NCI-H1436 treated with DMSO at 0.1 percent for 48 hours (cell line): ENCODE results near the gene ANO2.

Source experiments
- DNase-seq: peaks from one replicate; lab custom pipeline; 2025; lab: John Stamatoyannopoulos, UW

The ANO2 gene

GRCh38 chr12:5777451-5777850 lies 167.6 kb downstream of the ANO2 start:
- no peak for DNase-seq

DNA sequence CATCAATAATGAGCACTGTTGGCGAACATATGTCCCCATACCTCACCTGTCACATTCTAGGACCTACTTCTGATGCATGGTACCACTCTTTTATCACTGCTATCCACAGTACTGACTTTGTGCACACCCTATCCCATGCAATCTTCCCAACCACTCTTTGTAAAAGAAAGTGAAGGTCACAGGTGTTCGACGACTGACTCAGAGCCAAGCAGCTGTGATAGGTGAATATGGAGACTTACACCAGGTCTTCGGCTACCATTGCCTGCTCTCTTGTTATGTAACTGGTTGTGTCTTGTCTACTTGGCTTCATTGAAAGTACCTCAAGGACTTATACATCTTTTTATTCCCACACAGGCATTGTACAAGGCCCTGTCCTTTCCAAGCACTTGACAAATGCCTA lies 169.0 kb downstream of the ANO2 start:
- no peak for DNase-seq

- no peak for DNase-seq
Observed at GRCh38 chr12:5773550-5773949, 171.5 kb downstream of the ANO2 start.

DNA sequence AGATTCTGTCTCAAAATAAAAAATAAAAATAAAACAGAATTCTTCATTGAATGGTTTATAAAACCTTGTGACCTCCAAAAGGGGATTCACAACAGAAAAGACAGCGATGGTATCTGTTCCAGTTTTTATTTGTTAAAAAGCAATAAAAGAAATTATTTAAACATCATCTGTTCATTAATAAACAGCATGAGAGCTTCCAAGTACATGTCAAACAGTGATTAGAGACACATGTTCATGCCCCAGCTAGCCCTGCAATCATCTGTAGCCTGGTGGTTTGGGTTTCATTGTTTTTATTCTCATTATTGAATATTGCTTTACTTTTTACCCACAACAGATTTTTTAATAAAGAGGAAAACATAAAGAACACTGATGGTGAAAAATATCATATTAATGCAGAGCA lies 173.3 kb downstream of the ANO2 start:
- DNase-seq, result no peak

- DNase-seq, result no peak
Observed at GRCh38 chr12:5770727-5771126, 174.3 kb downstream of the ANO2 start.

DNA sequence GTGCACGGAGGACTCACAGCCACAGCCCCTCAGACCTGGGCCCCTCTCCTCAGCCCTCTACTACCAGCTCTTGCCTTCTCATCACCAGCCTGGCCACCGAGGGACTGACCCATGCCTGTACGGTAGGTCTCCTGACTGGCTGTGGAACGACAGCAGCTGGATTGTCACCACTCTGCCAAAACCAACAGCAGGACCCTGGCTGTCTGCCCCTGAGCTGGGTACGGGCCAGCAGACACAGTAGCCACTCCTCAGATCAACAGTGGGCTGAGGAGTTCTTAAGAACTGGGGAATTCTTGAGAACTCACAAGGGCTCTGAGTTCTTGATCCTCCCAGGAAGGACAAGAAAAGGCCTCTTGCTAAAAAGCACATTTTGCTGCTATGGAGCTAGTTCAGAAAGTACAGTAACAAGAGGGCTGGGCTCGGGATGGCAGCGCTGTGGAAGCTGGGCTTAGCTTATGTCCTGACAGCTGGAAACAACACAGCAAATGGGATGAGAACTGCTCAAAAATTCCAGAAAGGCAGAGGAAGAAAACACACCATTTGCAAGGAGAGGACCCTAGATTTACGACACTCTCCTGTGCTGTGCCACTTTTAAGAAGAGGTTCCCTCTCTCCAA lies 176.4 kb downstream of the ANO2 start:
- no peak for DNase-seq

DNA sequence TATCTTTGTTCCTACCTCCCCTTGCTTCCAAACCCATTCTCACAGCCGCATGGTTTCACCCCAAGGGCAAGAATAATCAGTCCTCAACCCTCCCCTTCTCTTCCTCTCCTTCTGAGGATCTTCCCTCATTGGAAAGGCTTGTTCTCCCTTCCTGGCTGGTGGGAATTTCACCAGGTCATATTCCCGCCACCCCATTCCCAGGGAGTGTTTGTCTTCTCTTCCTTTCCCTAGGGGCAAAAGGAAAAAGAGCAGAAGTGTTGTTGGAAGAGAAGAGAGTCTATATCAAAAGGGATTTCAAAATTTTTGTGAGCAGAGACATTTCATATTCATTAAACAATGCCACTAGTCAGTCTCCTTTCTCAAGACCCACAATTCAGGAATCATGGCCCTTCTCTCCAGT lies 176.9 kb downstream of the ANO2 start:
- no peak for DNase-seq

DNA sequence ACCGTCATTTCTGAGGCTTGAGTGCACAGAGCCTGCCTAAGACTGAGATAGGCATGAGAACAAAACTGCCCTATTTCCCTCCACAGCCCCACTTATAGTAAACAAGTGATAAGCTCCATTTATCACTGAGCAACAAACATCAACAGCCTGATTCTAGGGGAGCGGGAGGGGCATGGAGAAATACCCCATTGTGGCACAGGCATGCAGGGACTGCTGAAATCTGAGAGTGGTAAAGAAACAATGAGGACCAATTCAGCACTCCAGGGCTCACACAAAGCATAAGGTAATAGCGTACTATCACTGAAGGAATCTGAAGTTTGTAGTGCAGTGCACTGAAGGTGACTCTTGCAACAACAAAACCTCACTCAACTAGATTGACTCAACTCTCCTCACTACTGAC lies 186.7 kb downstream of the ANO2 start:
- no peak for DNase-seq

DNA sequence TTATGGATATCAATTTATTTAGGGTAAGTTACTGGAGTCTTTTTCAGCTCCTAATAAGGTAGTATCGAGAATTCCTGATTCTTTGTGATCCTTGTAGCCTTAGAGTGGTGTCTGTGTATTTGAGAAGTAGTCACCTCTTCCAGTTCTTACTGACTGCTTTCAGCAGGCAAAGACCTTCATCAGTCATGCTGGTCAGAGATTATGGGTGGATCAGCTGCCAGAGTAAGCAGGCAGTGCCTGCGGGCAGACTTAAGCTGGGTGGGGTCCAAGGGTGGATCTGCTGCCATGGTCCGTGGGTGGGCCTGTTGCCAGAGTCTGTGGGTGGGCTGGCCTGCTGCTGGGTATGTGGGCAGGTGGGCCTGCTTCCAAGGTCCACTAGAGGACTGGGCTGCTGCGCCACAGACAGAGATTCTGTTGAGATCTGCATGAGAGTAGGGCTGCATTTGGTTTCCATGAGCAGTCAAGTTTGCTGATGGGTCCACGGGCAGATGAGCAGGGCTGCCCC lies 188.7 kb downstream of the ANO2 start:
- no peak for DNase-seq

- DNase-seq, result no peak
Observed at GRCh38 chr12:5748027-5748426, 197.0 kb downstream of the ANO2 start.

DNA sequence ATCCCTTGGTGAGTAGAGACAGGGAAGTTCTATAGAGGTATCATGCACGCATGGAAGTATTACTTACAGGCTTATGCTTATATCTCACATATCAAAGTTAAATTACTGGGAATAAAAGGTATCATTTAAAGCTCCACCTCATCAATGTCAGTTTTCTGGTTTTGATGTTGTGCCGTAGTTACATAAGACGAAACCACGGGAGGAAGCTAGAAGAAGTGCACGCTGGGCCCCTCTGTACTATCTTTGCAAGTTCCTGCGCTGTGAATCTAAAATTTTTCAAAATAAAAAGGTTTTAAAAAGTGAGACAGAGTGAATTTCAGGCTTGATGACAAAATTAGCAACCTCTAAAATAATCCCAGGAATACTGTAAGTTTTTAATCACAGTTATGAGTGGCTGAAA lies 198.1 kb downstream of the ANO2 start:
- DNase-seq, result no peak

DNA sequence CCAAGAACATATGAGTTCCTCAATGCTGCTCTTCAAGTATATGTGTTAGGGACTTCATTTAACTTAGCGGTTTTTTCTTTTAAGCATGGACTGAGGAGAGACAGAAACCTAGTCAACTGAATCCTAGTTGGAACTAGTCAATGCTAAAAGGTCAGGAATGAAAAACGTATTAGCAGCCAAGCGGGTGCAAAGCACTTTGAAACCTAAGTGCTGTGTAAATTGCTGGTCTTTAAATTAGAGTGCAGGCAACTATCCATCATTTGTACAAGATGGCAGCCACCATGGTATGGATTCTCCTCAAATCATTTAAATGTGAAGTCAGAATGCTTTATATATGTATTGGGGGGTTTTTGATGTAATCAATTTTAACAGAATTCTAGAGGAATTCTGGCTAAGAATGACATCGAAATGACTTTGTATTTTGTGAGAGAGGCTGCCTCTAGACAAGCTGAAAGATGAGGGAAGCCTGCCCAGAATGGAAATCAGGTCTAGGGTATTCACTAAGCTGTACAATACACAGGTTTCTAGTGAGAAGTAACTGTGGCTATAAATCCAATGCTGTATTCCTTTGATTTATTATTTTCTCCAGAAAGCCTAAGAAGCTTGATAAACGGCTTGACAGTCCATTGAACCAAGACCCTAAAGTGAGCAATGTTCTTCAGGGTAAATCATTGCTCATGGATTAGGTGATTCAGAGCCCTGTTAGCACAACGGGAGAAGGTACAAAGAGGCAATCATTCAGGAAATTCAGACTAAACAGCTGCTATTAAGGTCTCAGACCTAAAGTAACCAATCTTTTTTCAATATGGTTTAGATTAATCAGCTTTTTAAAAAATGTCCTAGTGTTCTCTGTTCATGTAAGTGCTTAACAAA lies 198.8 kb downstream of the ANO2 start:
- DNase-seq, result no peak

DNA sequence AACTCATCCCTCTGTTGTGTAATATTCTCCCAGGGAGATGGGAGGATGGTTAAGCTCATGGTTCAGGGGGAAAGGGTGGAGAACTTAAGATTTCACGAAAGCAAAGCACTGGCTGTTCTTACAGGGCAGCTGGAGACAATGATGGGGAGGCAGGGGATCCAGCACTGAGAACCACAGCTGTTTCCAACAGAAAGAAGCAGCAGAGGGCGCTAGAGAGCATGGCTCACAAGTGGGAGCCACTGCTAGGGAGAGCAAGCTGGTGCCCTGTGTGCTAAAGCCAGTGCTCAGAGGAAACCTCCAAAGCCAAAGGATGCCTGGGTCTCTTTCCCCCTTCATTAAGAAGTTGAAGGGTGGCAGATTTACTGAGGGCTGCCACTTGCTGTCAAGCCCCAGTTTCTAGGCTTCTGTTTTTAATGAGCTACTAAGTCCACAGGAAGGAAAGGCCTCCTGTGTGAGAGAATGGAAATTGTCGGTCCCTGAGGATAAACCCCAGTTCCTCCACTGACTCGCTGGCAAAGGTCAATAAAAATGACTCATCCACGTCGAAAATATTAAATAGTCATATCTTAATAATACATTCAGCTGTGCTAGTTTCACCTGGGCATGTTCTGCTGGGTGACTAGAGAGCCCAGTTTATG lies 199.7 kb downstream of the ANO2 start:
- no peak for DNase-seq

GRCh38 chr12:5742258-5742657 lies 202.8 kb downstream of the ANO2 start:
- DNase-seq, result no peak

GRCh38 chr12:5739917-5740316 lies 205.1 kb downstream of the ANO2 start:
- DNase-seq, result no peak

DNA sequence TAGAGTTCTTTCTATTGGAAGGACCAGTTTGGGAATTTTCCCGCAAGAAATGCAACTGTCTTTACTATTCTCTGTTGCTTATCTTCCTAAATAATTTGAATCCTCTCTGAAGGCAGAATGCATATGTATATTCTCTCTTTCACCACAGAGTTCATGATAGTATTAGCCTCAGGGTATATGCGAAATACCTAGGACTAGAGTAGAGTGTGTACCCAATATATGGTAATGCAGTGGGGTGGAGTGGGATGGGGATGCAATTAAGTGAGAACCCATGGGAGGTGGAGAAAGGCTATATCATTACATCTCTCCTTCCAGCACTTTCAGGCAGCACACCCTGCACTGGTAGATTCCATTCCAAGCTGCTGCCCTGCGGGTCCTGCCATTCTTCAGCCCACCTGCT lies 207.3 kb downstream of the ANO2 start:
- DNase-seq, result no peak

DNA sequence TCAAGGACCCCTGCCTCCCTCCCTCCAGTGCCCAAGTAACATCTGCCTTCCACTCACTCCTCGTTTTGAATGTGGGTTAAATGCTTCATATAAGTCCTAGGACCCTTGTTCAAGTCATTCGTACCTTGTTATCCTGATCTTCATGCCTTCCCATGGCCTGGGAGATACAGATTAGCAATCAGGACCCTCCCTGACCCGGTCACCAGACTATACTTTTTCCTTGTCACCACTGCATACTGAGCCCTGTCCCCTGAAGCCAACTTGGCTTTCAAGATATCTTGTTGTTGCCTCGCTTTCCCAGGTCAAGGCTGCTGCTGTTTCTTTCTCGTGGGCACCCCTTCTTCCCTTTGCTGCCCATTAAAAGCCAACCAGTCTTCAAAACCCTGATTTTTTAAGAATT lies 208.5 kb downstream of the ANO2 start:
- no peak for DNase-seq

- DNase-seq, result no peak
Observed at GRCh38 chr12:5736016-5736415, 209.0 kb downstream of the ANO2 start.

DNA sequence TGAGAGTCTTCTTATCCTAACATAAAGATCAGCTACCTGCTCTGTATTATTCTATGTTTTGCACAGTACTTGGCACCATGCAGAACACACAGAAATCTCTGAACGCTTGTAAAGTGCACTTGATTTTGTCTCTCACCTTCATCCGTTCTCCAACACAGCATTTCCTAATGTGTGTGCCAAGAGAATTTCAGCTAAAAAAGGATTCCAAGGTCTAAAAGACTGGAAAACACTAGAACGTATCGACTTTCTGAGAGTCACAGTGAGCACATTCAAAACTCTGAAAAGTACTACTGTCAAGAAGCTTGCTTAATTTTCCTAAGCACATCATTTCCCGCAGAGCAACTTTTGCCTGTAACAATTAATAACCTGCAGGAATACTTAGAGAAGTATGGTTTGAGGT lies 211.1 kb downstream of the ANO2 start:
- DNase-seq, result no peak

DNA sequence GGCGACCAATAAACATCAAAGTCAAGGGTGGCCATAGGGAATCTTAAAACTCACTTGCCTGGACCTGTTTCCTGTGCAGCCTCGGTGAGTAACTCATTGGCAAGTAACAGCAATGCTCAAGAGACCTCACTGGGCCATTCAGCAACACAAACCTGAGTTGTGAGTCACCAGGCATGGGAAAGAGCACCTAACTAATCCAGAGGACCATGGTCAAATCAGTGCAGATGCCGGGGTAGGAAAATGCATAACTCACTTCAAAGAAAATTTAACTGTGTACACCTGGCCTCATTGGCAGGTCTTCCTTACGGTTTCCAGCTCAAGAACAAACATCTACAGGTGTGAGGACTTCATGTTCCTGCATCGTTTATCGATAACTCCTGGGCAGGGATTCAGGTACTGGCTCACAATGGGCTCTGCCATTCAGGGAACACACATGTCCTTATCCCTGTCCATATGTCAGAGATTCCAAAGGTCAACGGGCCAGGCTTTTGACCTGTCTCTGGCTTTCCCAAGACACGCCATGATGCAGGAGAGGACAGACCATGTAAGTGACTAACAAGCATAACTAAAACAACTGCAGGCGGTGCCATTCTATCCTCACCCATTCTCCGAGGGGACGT lies 211.8 kb downstream of the ANO2 start:
- DNase-seq, result no peak

DNA sequence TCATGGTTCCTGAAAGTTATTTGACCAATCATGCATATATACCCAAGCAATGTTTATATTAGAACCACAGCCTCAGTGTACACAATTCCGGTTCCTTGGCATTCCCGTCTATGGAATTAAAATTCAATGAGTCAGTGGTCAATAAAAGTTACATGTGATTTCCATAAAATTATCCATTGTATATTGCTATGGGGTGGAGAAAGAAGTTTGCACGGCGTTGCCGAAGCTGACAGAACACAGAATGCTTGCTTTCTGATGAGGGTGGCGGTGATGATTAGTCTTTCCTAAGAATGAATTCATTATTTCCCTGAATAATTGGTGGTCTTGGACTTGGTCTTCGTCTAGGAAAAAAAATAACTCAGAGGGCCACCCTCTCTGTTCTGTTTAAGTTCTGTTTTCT lies 214.1 kb downstream of the ANO2 start:
- DNase-seq, result no peak

DNA sequence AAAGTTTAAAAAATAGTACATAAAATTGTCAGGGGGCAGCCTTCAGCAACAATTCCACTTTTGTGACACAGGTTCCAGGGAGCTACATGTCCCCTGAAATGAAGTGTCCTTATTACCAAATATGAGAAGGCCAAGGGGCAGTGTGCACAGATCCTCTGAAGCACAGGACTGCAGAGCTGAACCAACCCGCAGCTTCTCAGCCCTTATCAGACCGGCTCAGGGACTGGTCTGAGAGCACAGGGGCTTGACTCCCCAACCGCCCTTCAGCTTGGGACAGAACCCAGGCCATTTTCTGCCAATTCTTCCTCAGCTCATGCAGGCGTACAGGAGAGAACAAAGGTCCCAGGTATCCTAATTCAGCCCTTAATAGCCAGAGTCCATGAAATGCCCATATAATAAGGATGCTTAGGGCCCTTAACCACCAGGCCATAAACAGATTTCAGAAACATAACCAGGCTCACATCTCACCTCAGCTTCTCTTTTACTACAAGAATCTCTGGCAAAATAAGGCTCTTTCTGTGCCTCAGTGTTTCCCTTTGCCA lies 221.3 kb downstream of the ANO2 start:
- no peak for DNase-seq
